Cardiac fibroblast (primary cell): ENCODE results near the gene AARS2.

Experiments
- DNase-seq, 2 donors: peaks; one replicate each; pipeline versions ENCODE4 v3.0.0 to v3.0.0-alpha.2; 2010; ENCODE audit warnings: low read depth in 2 of 2
- H3K4me3 ChIP-seq, 2 donors: replicated peaks in 1 of 2; 1 replicate in 1 of 2; 2 replicates in 1 of 2; pipeline ENCODE4 v1.5.1; 2011; ENCODE audit warnings: low read depth in 2 of 2, low read length in 2 of 2, mild to moderate bottlenecking in 2 of 2, moderate library complexity in 1 of 2
- CTCF ChIP-seq: IDR thresholded peaks from one replicate; pipeline ENCODE4 v1.5.1; 2011; ENCODE audit warnings: low read depth, mild to moderate bottlenecking, low read length, inconsistent platforms

AARS2 gene

GRCh38 chr6:44271914-44272313 lies 41.2 kb downstream of the AARS2 start:
- TF ChIP-seq CTCF = no peak
- H3K4me3 ChIP-seq = no peak overlapping the region
- no peak for DNase-seq

DNA sequence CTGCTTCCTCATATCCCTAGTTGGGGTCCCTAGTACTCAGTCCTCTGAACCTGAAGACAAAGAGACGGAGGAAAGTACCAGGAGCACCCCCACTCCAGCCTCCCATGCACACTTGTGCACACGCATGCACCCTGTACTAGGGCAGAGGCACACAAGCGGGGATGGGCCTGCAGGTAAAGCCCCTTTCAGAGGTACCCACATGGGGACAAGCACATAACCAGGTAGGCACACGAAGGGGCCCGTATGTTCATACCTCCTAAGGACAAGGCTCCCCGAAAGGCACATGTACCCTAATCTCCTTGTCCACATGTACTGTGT lies 41.8 kb downstream of the AARS2 start:
- TF ChIP-seq CTCF = no peak
- no peak overlapping the region for H3K4me3 ChIP-seq
- DNase-seq = no peak

GRCh38 chr6:44270526-44271405 lies 42.4 kb downstream of the AARS2 start:
- DNase-seq = no peak
- no peak overlapping the region for H3K4me3 ChIP-seq
- TF ChIP-seq CTCF = no peak

DNA sequence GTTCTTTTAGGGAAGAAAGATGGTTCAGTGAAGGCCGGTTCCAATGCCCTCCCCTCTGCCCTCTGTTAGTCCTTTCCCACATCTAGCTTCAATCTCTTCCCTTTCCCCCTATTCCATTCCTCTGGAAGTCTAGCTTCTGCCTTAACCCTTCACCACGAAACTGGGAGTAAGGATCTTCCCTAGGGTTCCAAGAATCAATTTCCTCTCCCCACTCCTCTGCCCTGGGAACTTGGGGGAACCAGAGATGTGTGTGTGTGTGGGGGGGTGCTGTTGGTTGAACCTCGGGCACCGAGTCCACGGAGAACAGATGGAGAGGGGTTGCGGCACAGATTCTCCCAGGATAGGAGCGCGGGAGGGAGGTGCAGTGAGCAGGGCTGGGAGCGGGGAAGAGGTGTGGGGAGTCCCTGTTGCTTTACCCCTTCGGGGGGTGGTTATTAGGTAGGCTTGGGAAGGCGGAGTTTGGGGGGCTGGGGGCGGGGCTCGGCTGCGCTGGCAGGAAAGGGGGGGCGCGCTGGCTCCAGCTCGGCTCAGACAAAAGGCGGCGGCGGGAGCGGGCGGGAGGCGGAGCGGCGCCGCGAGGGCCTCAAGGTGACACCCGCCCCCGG lies 43.1 kb downstream of the AARS2 start, which contains the start of gene TMEM151B:
TMEM151B (plus strand) TSS at position 530 of the 605 bp plus-strand sequence. CDS start 293 bp downstream, outside the sequence.
- TF ChIP-seq CTCF = no peak
- no peak within 1 kb of the TSS for H3K4me3 ChIP-seq
- no peak for DNase-seq

DNA sequence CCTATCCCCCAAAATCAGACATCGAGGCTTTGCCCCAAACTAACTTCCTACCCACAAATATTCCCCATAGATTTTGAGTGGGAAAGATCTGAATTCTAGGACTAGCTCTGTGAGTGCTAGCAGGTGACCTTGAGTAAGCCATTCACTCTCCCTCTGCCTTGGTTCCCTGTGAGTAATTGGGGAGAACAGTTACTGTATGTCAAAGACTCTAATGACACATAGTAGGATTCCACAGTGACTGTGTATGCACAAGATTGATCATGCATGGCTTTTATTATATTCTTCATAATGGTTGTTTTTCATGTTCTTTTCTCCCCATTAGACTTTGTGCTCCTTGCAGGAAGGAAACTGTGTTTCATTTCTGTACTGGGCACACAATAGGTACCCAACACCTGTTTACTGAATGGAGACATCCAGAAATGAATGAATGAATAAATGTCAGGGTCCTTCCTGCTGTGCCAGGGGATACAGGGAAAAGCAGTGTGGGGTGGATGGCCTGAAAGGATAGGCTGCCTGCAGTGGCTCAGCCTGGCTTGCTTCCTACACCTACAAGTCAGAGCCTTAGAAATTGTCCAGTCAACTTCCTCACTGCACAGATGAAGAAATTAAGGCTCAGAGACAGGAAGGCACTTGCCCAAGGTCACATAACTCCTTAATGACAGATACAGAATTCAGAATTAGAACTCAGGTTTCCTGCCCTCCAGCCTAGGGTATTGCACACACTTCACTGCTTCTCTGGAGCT lies 43.8 kb downstream of the AARS2 start:
- no peak for DNase-seq

More for the DNA sequence above, 43.8 kb downstream of the AARS2 start:
- no peak for TF ChIP-seq CTCF
- no peak overlapping the region for H3K4me3 ChIP-seq
